HG02588 (cell line): Measurements from ENCODE around the gene CSNK1G1.

Experiments used
- ATAC-seq: cut with Tn5 transposase; IDR thresholded peaks from one replicate; pipeline ENCODE4 v1.9.1; 2021; ENCODE audit warnings: mild to moderate bottlenecking, moderate library complexity; ENCODE audit not compliant: unreplicated experiment

CSNK1G1 gene

DNA sequence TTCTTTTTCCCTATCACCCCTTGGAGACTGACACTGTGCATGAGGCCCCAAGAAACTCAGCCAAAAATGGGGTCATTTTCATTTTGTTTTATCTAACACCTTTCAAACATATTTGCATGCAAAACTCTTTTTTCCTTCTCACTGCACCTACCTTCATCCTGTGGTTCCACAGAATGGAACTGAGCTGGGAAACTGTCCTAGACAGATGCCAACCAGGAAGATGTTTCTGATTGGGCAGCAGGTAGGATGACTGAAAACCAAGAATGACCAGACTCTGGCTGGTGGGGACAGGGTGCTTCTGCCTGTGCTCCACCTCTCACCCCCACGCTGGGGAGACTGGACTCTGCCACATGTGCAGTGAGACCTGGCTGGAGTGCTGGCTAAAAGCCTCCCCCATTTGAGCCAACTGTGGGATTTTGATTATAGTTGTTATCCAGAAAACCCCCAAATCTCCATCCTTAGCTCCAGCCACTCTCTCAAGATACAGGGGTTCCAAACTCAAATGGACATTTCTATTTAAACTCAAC is 198.3 kb downstream of the CSNK1G1 start:
- no peak for ATAC-seq

DNA sequence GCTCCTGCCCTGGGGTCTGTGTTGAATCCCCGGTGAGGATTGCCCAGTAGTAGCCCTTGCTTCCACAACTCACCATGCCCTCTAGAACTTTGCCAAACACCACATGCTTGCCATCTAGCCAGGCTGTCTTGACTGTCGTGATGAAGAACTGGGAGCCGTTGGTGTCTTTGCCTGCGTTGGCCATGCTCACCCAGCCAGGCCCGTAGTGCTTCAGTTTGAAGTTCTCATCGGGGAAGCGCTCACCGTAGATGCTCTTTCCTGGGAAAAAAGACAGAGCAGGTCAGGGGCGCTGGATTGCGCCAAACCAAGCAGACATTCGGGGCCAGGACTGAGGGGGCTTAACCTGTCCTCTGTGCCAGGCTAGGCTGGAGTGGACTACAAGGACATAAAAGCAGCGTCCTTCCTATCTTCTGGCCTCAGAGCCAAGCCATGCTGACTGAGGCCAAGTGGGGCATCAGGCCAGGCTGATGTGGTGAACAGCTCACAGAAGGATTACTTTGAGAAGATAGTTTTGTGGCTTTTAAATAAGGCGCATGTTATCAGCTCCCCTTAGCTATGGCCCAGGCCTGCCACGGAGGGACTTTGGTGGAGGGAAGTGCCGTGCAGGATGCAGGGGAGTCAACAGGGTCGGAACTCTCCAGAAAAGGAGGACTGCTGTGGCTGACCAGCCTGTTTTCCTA is 199.2 kb downstream of the CSNK1G1 start:
- ATAC-seq, result no peak

DNA sequence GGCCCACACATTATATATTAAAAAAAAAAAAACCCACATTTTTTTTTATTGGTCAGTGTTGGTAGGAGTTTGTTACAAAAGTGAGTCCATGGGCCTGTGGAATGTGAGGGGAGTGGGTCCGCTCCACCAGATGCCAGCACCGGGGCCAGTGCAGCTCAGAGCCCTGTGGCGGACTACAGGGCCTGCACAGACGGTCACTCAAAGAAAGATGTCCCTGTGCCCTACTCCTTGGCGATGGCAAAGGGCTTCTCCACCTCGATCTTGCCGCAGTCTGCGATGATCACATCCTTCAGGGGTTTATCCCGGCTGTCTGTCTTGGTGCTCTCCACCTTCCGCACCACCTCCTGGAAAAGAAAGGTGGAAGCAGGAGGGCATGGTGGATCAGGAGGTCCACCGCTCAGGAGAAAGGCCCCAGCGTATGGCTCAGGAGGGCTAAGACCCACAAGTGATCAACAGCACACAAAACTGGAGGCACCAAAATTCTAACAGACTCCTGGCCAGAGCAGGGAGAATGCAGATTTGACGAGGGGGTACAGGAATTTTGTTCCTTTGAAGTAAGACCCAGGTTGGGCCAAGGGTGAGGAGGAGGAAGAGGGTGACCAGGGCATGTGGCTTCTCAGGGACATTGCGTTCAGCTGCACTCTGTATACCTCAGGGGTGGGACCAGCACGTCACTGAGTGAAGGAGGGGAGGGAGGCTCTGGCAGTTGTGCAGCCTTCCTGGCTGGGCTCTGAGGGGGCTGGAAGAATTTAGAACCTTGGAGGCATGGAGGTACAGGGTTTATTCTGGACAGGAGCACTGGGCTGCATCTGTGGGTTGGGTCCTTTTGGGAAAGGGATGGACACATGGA is 199.9 kb downstream of the CSNK1G1 start:
- no peak for ATAC-seq

DNA sequence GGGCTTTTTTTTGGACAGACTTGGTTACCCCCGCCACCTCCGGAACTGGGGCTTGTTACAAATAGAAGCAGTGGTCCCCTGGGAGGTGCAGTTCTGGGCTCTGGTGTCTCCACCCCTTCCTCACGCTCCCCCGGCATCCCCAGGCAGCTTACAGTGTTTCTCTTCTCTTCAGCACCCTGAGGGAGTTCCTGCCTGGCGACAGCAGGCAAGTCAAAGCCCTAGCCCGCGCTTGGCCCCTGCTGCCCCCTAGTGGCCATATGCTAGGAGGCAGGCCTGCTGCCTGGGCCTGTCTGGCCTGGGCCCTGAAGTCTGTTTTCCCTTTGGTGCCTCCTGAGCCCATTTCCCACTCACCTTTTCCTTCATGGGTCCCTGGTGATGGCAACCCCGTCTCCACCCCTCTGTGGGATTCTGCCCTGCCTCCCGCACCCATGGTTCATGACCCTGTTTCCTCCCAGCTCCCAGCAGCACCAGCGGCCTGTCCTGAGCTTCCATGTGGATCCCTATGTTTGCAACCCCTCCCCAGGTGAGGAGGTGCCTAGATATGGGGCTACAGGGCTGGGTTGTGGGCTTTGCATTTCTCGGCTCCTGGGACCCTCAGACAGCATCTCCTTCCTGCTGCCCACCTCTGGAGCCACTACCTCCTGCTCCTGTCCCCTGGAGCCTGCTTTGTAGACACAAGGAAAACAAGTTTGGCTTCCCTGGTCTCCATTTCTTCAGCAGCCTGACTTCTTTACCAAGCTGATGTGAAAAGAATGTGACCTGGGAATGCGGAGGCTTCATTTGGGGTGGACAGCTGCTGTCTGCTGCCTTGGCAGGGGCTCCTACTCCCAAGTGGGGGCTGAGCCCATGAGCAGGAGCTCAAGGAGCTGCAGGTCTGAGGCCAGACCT is 202.2 kb downstream of the CSNK1G1 start:
- ATAC-seq, result peak; percentile 58

DNA sequence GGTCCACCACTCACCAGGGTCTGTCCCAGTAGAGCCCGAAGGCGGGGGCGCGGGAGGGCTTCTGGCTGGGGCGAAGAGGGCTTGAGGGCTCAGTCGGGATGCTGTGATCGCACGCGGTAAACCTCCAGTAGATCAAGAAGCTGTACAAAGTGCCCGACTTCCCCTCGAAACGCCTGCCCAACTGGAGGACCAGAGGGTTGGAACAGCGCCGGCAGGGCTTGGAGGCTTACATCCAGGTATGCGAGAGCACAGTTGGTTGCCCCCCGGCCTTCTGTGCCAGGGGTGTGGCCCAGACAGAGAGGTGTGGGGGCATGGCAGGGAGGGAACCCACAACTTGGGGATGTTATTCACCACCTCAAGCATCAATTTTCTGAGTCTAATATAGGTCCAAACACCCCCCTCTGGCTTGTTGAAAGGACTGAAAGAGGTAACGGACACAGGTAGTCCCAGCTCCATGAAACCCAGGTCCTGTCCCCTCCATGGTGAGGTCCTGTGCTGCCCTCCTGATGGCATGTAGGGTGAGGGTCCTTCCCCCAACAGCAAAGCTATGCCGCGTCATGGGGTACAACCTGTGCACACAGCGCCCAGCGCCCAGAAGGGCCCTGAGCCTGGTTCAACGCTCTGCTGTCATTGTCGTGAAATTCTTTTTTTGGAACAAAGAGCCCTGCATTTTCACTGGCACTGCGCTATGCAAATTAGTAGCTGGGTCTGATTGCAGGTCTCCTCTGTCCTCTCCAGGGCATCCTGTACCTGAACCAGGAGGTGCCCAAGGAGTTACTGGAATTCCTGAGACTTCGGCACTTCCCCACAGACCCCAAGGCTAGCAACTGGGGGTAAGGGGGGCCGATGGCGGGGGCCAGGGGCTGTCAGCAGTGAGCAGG is 203.2 kb downstream of the CSNK1G1 start:
- peak; percentile 6 for ATAC-seq

DNA sequence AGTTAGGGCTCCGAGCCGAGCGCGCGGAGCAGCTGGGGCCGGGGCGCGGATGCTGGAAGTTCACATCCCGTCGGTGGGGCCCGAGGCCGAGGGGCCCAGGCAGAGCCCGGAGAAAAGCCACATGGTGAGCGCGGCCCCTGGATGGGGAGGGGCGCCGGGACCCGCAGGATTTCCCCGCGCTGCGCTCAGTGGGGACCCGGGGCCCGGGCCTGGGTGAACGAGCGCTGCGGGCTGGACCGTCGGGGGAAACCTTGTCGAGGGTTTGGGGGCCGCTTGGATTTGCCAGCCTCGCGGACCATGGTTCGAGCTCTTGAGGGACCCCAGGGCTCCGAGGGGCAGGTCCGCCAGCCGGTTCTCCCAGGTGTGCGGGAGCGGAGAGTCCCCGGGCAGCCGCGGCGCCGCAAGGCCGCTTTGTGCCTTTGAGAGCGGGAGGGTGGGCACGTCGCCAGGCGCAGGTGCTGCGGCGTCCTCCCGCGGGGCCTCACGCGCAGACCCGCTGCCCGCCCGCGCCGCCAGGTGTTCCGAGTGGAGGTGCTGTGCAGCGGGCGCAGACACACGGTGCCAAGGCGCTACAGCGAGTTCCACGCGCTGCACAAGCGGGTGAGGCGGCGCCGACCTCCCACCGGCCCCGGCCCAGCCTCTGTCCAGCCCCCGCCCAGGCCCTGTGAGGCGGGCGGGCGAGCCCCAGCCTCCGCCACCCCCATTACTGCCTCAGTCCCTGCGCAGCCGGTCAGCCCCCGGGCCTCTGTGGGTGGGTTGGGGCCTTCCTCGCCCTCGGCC is 204.1 kb downstream of the CSNK1G1 start, which contains the start of gene SNX22:
SNX22 (plus strand) TSS at position 5 of the 780 bp plus-strand sequence; CDS start at position 50, 45 bp downstream.
- ATAC-seq, result peak; percentile 18

DNA sequence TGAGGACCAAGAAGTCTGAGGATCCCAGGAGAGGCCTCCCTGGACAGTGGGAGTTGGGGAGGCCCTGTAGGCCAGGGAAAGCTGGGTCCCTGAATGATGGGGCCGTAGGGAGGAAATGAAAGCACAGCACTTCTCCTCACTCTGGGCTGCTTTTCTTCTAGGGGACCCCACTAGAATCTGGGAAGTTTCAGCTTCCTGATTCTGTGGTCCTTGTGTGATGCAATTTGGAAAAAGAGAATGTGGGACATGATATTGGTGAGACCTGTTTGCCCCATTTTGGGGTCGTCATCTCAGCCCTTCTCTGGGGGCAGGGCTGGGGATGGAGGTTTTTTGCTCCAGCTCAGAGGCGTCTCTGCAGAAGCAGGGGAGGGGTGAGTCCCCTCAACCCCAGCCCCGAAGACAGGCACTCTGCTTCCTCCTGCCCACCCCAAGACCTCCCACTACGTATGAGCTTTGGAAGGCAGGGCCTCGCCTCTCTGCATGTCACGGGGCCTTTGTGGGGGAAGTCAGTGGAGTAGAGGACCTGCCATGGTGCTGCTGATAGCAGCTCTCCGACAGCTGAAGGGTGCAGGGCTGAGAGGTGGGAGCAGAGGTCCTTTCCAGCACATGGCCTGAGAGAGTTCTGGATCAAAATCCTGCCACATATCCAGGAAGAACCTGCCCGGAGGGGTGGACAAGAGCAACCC is 205.9 kb downstream of the CSNK1G1 start:
- no peak for ATAC-seq

DNA sequence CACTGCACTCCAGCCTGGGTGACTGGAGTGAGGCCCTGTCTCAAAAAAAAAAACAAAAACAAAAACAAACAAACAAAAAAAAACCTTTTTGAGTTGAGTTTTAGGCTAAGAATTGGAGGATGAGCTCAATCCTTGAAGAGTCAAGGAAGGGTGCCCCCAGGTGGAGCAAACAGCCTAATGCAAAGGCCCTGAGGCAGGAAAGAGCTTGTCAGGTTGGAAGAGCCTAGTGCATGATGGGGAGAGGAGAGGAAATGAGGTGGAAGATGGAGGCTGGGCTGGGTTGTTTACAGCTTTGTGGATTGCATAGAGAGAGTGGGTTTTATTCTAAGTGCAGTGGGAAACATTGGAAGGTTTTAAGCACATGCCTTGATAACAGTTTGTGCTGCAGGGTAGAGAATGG is 206.5 kb downstream of the CSNK1G1 start:
- ATAC-seq, result no peak

DNA sequence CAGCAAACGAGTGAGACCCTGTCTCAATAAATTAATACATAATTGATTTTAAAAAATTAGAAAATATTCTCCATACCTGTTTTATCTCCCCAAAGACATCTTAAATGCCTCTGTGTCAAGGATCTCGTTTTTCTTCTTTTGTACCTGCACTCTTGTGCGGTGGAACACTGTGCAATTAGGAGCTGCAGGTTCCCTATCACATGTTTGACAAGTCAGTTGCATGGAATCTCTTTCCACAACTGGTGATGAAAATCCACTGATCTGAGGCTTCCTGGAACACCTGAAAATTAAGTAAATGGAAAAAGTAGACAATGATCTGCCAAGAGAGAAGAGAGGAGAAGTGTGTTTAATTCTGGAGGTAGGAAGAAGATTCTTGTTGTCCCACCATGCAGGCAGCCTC is 207.4 kb downstream of the CSNK1G1 start:
- ATAC-seq, result no peak

DNA sequence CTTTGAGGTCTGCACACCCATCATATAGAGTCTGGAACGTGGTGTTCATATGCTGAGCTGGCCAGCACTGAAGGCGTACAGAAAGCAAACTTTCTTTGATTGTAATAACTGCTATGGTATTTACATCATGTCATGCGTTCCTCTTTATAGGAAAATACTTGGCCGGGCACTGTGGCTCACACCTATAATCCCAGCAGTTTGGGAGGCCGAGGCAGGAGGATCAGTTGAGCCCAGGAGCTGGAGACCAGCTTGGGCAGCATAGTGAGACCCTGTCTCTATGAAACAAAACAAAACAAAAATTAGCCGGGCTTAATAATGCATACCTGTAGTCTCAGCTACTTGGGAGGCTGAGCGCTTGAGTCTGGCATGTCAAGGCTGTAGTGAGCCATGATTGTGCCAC is 207.8 kb downstream of the CSNK1G1 start:
- no peak for ATAC-seq

DNA sequence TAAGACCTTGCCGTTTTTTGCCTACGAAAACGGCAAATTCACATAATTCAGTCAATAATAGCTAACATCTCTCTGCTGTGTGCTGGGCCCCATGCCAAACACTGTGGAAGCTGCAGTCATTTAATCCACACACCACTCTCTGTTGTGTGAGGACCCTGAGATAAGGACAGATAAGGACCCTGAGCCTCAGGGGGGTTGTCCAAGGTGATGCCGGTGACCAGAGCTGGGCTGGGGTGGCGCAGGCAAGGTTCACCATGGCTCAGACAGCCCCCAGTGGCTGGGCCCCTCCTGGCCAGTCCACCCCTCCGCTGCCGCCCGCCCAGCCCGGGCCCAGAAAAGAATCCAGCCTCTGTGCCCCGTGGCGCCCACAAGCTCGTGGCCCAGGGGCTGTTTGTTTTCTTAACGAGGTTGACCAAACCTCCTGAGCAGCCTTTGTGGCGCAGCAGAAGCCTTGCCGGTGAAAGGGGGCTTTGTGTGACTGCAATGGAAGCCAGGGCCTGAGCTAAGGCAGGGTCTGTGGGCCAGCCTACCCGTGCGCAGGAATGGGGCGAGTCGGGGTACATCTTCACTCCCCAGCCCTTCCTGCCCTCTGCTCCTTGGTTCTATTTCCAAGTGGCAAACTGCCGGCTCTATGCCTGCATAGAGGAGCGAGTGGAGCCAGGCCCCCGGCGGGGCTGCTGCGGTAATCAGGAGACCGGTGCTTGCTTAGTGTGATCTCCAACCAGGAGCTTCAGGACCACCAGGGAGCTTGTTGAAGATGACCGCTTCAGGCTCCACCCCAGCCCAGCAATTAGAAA is 208.9 kb downstream of the CSNK1G1 start:
- ATAC-seq, result no peak

DNA sequence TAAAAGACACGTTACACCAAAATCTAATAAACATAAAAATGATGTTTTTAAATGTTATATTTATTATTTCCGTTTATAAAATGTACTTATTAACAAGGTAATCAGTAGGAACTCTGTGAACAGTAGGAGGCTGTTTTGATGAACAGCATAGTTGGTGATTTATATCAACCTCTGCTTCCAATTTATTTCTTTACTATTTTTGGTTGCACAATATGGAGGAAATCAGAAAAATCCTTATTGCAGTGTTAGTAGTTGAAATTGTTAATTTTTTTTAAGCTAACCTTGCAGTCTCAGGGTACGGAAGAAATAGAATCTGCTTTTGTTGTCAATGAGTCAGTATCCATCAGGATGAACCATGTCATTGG is 209.5 kb downstream of the CSNK1G1 start:
- no peak for ATAC-seq

DNA sequence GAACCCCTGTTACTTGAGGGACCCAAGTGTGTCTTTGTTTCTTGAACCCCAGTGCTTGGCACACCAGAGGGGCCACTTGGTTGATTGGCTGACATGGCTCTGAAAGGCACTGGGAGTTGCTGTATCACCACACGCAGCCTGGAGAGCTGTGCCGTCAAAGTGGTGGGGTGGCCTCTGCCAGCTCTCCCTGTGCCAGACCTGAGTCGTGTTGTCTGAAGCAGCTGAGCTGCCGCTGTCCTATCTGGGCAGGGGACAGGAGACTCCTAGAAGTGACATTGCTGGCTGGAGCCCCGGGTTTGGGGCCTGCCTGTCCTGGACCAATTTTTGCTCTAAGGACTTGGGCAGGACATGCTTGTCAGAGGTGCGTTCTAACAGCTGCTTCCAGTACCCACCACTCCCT is 209.9 kb downstream of the CSNK1G1 start:
- ATAC-seq, result no peak

DNA sequence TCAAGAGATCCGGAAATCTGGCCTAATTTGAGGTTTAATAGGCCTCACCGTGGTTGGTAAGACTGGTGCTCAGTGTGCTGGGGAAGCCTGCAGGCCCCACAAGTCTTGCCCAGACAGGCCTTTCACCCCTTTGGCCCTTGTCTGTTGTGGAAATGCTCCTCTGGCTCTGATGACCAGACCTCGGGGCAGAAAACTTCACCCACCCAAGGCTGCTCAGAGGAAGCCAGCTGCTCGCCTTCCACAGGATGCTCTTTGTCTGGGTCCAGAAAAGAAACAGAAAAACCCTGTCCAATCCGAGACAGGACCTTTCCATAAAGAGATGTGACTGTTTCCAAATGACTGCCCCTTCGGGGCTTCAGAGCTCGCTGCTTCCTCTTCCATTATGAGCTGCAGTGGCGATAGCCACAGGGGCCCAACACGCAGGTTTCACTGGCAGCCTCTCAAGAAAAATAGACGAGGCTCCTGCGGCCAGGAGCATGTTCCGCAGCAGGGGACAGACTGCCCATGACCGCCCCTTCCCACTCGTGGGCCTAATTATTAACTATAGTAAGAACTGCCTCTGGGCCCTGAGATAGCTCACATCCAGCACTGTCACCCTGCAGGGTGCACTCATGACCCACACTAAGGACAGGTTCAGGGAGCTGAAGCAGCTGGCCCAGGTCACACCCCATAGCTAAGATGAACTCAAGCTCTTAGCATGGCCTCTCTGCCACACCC is 211.2 kb downstream of the CSNK1G1 start:
- peak; percentile 65 for ATAC-seq

DNA sequence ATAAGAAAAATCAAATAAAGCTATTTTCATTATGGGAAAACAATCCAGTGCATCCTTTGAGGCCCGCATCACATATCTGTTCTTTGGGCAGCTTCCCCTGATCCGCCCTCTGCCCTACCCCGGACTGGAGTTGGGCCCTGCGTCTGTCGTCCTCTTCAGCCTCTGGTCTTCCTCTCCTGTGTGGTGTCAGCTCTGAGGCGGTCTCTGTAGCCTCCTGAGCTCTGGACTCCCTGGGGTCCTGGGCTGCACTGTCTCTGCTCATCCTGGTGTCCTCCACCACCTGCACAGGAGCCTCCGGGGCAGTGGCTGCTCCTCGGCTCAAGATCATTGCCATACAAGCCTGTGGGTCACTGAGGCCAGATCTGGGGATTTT is 211.8 kb downstream of the CSNK1G1 start:
- ATAC-seq, result no peak

DNA sequence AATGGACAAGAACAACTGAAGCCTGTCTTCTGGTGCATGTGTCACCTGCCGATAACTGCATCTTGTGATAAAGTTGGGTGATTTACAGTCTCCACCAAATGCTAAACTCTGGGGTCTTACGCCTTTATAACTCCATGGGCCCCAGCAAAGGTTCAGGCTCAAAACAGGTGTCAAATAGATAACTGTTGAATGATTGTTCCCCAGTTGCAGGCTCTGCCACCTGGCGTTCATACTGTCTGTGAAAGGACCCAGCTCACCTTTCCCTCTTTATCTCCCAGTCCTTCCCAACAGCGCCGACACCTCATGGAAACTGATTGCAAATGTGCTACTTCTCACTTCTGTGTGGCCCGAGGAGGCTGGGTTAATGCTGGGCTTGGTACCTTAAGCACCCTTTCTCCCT is 212.7 kb downstream of the CSNK1G1 start:
- no peak for ATAC-seq

DNA sequence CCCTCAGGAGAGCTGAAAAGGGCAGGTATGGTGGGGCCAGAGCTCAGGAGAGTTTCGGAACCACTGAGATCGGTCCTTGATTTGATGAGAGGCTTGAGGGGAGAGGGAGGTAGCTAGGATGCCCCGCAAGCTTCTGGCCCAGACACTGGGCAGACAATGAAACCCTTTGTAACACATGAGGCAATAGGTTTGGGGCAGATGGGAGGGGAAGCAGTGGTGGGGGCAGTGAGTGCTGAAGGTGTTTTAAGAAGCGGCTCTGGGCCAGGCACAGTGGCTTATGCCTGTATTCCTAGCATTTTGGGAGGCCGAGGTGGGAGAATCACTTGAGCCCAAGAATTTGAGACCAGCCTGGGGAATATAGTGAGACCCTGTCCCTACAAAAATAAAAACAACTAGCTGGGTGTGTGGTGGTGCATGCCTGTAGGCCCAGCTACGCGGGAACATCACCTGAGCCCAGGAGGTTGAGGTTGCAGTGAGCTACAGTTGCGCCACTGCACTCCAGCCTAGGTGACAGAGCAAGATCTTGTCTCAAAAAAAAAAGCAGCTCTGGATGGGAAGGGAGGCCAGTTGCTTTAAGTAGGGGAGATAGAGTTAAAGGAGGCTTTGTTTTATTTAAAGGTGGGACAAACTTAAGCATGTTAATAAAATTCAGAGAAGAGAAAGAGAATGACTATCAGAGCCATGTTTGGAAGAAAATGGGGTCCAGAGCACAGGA is 214.0 kb downstream of the CSNK1G1 start:
- ATAC-seq, result no peak
